HG03103 (cell line): ENCODE results near the gene SHOC1.
"Not testable (repeated sequence)": the region's sequence is repeated elsewhere in the genome, so short reads cannot be mapped to it uniquely, and the experiment has no call there.

Experiments
- ATAC-seq: cut with Tn5 transposase; IDR thresholded peaks from one replicate; pipeline ENCODE4 v1.9.1; 2021; ENCODE audit warnings: low read depth; ENCODE audit not compliant: unreplicated experiment

SHOC1 gene

DNA sequence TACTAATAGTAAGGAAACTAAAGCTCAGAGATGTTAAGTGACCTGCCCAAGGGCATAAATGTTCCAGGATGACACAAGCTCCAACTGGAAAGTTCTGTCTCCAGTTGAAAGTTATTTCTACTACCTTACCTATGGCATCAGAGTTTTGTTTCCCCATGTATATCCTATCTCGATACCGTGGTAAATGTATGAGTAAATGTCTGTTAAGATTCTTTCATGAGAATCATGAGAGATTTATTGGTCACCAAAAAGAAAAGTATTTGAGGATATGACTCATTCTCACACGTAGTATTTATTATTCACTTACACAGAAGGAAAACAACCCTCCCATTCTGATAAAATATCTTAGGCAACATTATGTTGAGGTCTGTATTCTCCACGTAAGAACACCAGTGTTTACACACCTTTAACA is 11.1 kb upstream of the SHOC1 start:
- no peak for ATAC-seq

DNA sequence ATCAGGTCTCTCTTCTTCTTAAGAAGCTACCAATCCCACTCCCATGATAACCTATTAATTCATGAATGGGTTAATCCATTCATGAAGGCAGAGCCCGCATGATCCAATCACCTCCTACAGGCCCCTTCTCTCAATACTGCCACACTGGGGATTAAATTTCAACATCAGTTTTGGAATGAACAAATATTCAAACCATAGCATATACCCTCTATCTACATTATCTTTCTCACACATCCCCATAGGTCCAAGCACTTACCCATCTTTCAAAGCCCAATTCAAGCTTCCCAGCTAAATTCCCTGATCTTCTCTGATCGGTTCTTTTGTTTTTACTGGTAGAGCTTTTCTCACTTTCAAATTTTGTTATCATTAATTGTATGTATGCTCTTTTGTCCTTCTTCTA is 10.5 kb upstream of the SHOC1 start:
- no peak for ATAC-seq

DNA sequence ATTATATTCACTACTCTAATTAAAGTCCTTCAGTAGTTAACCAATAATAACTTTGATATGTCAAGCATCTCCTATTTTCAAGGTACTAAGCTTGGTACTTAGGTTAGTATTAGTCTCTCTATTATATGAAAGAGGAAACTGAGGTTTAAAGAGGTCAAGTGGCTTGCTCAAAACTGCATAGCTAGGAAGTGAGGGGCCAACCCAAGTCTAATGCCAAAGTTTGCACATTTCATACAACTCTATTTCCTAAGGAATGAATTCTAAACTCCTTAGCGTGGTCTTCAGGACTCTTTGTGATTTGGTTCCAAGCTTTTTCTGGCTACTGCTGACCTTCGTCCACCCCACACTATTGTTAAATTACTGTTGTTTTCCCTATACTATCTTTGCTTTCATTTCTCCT is 9.9 kb upstream of the SHOC1 start:
- ATAC-seq = no peak

DNA sequence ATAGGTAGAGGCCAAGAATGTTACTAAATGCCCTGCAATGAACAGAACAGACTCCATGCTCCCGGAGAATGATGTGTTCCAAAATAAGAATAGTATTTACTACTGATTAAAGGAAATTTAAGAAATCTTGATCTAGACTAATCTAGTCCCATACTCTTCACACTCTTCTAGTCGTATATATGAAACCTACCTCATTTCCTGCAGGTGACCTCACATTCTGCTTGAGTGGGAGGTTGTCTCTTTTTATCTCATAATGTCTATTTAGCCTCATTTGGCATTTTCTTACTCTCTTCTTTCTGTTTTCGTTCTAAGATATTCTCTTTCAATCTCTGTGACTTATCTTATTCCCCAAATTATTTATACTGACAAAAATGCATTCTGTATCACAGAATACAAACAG is 9.2 kb upstream of the SHOC1 start:
- no peak for ATAC-seq

DNA sequence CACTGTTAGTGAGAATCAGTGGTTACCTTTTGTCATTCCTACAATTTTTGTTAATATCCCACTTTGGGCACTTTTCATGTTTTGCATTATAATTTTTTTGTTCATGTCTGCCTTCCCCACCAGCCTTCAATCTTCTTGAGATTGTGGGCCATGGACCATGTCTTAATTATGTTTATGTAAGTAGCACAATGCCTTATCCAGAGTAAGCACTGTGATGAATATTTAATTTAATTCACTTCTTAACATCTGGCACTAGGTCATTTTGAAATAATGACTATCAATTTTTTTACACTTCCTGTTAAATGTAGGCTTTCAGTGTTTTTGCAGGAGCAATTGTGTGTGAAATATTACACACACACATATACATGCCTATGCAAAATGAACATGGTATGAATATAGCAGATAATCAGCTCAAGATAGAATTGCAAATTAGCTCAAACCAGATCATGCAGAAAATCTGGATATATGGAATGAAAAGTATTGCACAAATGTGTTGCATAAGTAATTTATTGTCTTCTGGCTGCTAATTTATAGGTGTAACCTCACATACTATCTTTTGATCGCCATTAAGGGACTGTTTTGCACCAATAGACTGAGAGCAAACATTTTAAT is 5.3 kb upstream of the SHOC1 start:
- ATAC-seq = no peak

DNA sequence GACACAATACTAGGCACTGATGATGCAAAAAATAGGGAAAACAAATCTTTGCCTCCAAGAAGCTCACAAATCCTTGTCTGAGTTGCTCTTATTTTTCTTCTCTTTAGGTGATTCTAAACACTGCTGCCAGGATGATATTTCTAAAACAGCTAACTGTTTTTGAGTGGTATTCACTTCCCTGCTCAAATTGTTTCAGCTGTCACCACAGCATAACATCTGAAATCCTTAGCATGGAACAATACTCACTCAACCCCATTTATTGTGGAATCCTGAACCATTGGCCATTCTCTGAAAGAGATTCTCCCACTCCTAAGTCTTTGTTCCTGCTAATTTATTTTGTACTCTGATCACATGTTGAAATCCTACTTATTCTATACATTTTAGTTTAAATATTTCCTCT is 4.8 kb upstream of the SHOC1 start:
- ATAC-seq = no peak

DNA sequence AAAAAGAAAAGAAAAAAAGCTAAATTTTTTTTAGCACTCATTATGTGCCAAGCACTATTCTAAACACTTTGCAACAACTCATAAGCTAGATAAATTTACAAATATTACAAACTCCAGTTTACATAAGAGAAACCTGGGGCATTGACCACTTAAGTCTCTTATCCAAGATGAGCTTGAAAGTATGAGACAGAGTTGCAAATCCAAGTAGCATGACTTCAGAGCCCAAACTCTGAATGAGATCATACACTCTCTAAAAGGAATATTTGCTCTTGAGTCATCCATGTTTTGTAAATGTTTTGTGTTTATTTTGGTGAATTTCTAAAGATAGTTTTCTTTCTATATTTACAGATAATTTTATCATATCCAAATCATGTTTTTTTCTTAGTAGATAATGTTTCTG is 4.0 kb upstream of the SHOC1 start:
- ATAC-seq = no peak

DNA sequence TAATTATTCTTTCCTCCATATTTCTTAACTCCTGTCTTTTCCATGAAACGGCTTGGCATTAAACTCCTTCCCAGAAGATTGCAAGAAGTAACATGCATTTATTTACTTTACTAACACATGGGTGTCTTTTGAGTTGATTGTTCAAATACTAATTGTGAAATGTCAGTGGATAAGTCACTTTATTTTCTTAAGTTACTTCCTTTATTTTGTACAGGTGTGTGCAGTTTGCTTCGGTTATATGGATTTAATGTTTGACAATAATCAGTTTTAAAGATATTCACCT is 761 bp upstream of the SHOC1 start:
- no peak for ATAC-seq

DNA sequence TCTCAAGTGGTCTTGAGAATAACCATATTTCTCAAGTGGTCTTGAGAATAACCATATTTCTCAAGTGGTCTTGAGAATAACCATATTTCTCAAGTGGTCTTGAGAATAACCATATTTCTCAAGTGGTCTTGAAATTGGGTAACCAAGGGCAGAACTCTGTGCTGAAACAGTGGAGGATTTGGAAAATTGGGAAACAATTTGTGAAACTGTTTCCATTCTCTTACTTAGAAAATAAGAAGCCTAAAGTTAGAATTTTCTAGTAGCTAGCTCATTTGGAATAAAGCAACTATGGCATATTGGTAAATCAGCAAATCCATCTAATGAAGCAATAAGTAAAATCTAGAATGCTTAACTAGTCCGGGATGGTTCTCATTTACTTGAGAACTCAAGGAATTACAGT is 2.9 kb downstream of the SHOC1 start:
- not testable (repeated sequence) for ATAC-seq

DNA sequence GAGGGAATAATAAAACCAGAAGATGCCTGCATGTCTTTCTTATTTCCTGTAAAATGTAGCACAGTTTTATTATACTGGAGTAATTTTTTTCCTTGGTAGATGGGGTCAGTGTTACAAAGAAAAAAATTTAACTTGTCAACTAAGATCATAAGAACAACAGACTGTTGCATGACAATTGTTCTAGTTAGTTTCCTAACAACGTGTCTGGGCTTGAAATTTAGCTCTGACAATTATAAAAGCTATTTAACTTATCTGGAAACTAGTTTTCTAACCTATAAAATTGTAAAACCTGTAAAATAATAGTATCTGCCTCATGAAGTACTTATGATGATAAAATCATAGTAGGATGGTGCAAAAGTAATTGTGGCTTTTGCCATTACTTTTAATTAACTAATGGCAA is 4.9 kb downstream of the SHOC1 start:
- no peak for ATAC-seq

DNA sequence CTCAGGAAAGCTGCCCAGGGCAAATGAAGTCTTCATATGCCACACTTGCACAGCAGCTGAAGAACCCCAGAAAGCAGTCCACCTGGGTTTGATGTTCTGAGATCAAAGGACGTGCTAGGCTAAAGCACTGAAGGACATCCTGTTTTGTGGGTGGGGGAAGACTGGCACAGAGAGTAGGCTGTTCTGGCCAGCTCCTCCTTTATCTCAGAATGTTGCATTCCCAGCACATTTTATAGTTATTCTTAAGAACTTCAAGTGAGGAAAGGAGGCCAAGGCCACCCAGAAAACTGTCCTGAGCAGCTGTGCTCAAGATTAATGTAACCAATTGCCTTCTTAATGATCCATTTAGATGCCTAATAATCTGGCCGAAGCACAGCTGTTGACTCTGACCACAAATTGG is 10.9 kb downstream of the SHOC1 start:
- no peak for ATAC-seq

DNA sequence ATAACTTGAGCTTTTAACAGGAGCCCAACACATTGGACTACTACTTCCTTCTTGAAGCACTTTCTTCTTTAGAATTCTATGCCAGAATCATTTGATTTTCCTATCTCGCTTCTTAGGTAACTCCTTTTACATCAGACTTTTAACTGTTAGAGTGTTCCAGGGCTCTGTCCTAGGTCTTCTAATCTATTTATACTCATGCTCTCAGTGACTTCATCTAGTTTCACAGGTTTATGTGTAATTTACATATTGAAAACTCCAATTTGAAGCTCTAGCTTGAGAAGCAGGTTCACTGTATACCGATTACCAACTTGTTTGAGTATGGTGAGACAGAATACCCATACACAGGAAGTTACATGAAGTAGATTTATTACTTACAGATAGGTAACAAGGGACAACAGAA is 11.3 kb downstream of the SHOC1 start:
- ATAC-seq = no peak

DNA sequence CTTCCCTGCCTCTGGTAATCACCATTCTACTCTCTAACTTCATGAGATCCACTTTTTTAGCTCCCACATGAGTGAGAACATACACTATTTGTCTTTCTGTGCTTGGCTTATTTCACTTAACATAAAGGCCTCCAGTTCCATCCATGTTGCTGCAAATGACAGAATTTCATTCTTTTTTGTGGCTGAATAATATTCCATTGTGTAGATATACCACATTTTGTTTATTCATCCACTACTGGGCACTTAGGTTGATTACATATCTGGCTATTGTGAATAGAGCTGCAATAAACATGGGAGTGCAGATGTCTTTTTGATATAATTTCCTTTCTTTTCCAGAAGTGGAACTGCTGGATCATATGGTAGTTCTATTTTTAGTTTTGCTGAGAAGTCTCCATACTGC is 28.7 kb downstream of the SHOC1 start:
- ATAC-seq = no peak

DNA sequence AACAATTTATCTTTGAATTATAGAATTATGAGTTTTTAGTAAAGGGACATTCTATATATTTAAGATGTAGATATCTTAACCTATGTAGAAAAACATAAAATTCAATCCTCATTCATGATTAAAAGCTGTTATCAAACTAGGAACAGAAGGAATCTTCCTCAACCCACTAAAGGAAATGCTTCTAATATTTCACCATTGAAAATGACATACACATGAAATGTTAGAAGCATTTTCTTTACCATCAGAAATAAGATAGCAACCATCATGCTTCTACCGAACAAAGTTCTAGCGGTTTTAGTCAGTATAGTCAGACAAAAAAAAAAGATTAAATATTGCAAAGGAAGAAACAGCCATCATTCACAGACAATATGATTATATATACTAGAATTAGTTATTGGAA is 32.2 kb downstream of the SHOC1 start:
- no peak for ATAC-seq

DNA sequence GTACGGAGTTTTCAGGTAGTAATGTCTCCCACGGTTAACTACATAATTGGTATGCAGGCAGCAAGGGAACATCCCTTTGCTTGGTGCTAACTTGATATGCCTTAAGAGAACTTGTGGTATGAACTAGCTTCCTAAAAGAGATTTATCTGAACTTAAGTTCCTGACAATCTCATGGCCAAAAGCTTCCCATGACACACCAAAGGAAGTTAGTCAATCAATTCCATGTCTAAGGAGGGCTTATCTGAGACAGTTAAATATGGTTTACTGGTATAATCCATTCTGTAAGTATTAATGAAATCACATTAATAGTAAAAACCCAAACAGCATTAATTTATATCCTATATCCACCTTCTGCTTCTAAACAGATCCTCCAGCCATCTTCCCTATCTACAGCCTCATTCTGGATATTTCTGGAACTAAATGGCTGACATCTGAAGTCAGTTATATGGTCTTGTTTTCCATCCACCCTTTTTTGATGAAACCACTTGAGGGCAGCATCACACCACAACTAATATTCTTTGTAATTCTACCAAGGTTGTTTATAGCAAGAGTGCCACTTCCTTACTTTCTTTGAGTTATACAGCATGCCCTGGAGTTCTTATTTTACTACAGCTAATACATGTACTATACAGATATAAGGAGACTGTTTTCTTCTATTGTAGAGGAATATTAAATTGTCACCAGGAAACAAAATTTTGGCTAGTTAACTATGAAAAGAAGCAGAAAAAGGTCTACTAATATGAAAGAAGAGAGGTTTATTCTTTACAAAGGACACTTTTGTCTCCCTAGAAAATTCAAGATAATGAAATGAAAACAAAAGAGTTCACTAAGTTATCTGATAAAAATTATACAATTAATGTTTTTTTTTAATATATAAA is 34.7 kb downstream of the SHOC1 start:
- ATAC-seq = no peak

DNA sequence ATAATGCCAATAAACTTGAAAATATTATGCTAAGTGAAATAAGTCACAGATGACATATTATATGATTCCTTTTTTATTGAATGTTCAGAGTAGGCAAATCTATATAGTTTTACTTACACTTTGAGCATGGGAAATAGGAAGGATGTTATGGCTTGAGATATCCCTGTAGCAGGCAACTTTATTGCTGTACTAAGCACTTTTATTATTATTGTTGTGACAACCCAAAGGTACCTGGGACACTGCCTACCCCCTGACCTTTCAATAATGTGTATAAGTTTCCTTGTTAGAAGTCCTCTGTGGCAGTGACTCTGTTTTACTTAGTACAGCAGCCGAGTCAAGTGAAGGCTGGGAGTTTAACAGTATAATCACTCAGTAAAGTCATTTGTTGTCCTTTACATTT is 39.9 kb downstream of the SHOC1 start:
- ATAC-seq = no peak

DNA sequence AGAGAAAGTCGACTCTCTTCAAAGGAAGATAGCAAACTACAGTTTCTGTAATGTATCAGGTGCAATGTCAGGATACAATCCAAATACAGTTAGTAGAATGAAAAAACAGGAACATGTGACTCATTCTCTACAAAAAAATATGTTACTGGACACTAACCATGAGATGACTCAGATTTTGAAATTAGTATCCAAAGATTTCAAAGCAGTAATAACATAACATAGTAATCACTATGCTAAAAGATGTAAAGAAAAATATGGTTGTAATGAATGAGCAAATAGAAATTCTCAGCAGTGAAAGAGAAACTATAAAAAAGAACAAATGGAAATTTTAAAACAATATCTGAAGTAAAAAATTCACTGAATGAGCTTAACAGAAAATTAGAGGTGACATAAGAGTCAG is 42.3 kb downstream of the SHOC1 start:
- no peak for ATAC-seq
